K562 (cell line): ENCODE data around the gene SPDYE6. TPM values are rescaled to one million over a fixed set of nuclear protein-coding genes. Genes with fewer than 3 reads are reported as not detected.

Experiments used
- ARID2 ChIP-seq: fragments of 450-650 bp; IDR thresholded peaks from 2 replicates; pipeline ENCODE4 v1.6.1; 2017; ENCODE audit warnings: antibody characterized with exemption, mild to moderate bottlenecking
- CAMTA2 ChIP-seq: fragments of 250-450 bp; sonication (Bioruptor Pico); conservative IDR thresholded peaks from 2 replicates; pipeline ENCODE4 v1.5.1; 2022
- CBX3 ChIP-seq, 2 experiments: IDR thresholded peaks; 1 replicate in 1 of 2; 2 replicates in 1 of 2; pipeline ENCODE4 v1.6.1; 2012; ENCODE audit warnings: inconsistent platforms in 2 of 2, low read length in 2 of 2, borderline replicate concordance in 1 of 2, control low read depth in 1 of 2
- CBX5 ChIP-seq: IDR thresholded peaks from 2 replicates; pipeline ENCODE4 v1.6.1; 2014; ENCODE audit warnings: low read depth, borderline replicate concordance
- EP300 ChIP-seq: IDR thresholded peaks from 2 replicates; pipeline ENCODE4 v1.6.1; 2012; ENCODE audit warnings: low read length, improper control_type of control experiment
- FUS ChIP-seq: fragments of 200-400 bp; formaldehyde crosslinking; optimal IDR thresholded peaks from 2 replicates; pipeline ENCODE3; 2017; ENCODE audit warnings: low read depth, low read length
- GTF2F1 ChIP-seq: IDR thresholded peaks from 2 replicates; pipeline ENCODE4 v1.6.1; 2011; ENCODE audit warnings: low read depth, low read length, improper control_type of control experiment
- HNRNPL ChIP-seq: fragments of 200-400 bp; formaldehyde crosslinking; IDR thresholded peaks from 2 replicates; pipeline ENCODE4 v1.6.1; 2017; ENCODE audit warnings: low read depth, mild to moderate bottlenecking, low read length
- HNRNPUL1 ChIP-seq: fragments of 200-400 bp; formaldehyde crosslinking; IDR thresholded peaks from 2 replicates; pipeline ENCODE4 v1.6.1; 2017; ENCODE audit warnings: low read length
- HSF4 ChIP-seq: fragments of 250-450 bp; sonication (Bioruptor Pico); IDR thresholded peaks from 2 replicates; pipeline ENCODE4 v2.1.2; 2022; ENCODE audit warnings: mild to moderate bottlenecking, moderate library complexity, borderline replicate concordance
- MAFF ChIP-seq: IDR thresholded peaks from 2 replicates; pipeline ENCODE4 v1.6.1; 2012; ENCODE audit warnings: low read length, improper control_type of control experiment
- MLLT1 ChIP-seq, 2 experiments: fragments of 450-650 bp; IDR thresholded peaks; 2 replicates each; pipeline ENCODE4 v1.6.1; 2016
- NR2C1 ChIP-seq, 2 experiments: fragments of 450-650 bp; IDR thresholded peaks; 2 replicates each; pipeline ENCODE4 v1.6.1; 2017; ENCODE audit warnings: mild to moderate bottlenecking in 2 of 2, antibody characterized with exemption in 1 of 2, inconsistent platforms in 1 of 2, missing compliant biosample characterization in 1 of 2, missing genetic modification characterization in 1 of 2
- NR4A1 ChIP-seq, 2 experiments: fragments of 250-450 bp in 1 of 2; fragments of 450-650 bp in 1 of 2; sonication (Bioruptor Pico) in 1 of 2; IDR thresholded peaks; 2 replicates each; pipeline versions ENCODE4 v1.4.0 to v1.6.1; 2016 to 2020; ENCODE audit warnings: mild to moderate bottlenecking in 2 of 2, missing compliant biosample characterization in 1 of 2, missing genetic modification characterization in 1 of 2, moderate library complexity in 1 of 2
- SETDB1 ChIP-seq: IDR thresholded peaks from one replicate; pipeline ENCODE4 v1.6.1; 2012; ENCODE audit warnings: low read length, control low read depth, inconsistent platforms
- STAT5B ChIP-seq: fragments of 250-450 bp; sonication (Bioruptor Pico); IDR thresholded peaks from 2 replicates; pipeline ENCODE4 v1.8.0; 2021; ENCODE audit warnings: mild to moderate bottlenecking, inconsistent platforms
- TEAD1 ChIP-seq, 2 experiments: fragments of 450-650 bp in 1 of 2; sonication (generic) in 1 of 2; formaldehyde crosslinking; IDR thresholded peaks; 2 replicates each; pipeline versions ENCODE4 v1.4.0 to v1.8.0; 2020 to 2022; ENCODE audit warnings: mild to moderate bottlenecking in 2 of 2, missing genetic modification reagents in 1 of 2
- ZNF224 ChIP-seq: sonication (generic); formaldehyde crosslinking; IDR thresholded peaks from 2 replicates; pipeline ENCODE4 v1.8.0; 2022; ENCODE audit warnings: mild to moderate bottlenecking, missing genetic modification reagents
- ZNF75A ChIP-seq: fragments of 450-650 bp; formaldehyde crosslinking; IDR thresholded peaks from 2 replicates; pipeline ENCODE4 v1.4.0; 2020; ENCODE audit warnings: mild to moderate bottlenecking
- ZNF77 ChIP-seq: fragments of 250-450 bp; sonication (Bioruptor Pico); IDR thresholded peaks from 2 replicates; pipeline ENCODE4 v1.5.0; 2020
- polyA plus RNA-seq, 8 experiments: library from polyadenylated mRNA; depleted of rRNA in 4 of 8; stranded (reverse) in 5 of 8; unstranded in 3 of 8; fragments of >200 nt; fragmentation: Nextera tagmentation in 2 of 8; fragmentation: Illumina TruSeq in 1 of 8; extraction: Ambion mirVana in 2 of 8; extraction: Trizol in 1 of 8; gene quantifications; 2 replicates each; pipeline versions ENCODE4 v1.2.1 to v1.2.3, GENCODE V29; 2011 to 2014; ENCODE audit warnings: inconsistent platforms in 1 of 8, missing spikeins in 1 of 8
- total RNA-seq, 7 experiments: library from RNA; depleted of rRNA in 6 of 7; stranded (reverse); fragments of >200 nt in 6 of 7; fragmentation: Illumina TruSeq in 2 of 7; extraction: Trizol in 2 of 7; gene quantifications; 2 replicates each; pipeline versions ENCODE4 v1.2.1 to v1.2.3, GENCODE V29; 2011 to 2021; ENCODE audit warnings: low replicate concordance in 1 of 7
- TF ChIP-seq, protein P1 (sequence below): sonication (generic); formaldehyde crosslinking; IDR thresholded peaks from 2 replicates; pipeline ENCODE4 v1.9.0; 2022; ENCODE audit warnings: mild to moderate bottlenecking, missing genetic modification reagents
- TF ChIP-seq, protein P2 (sequence below), 2 experiments: IDR thresholded peaks in 1 of 2; conservative IDR thresholded peaks in 1 of 2; 2 replicates each; pipeline ENCODE4 v1.6.1; 2016; ENCODE audit warnings: low read depth in 2 of 2, mild to moderate bottlenecking in 1 of 2, missing compliant biosample characterization in 1 of 2, missing genetic modification characterization in 1 of 2, moderate library complexity in 1 of 2

Gene SPDYE6
- total and polyA plus RNA-seq, 9 of the 15 experiments (the other 6 are each of a cell fraction or from before 2014, with no cell fraction given) = 0.24 to 0.35 TPM; not detected in 7

- TF ChIP-seq NR4A1 (CRISPR knock-in tag; IDR thresholded peaks at IDR 0.05) (no peak), NR4A1 (tag; IDR thresholded peaks at IDR 0.05) (no peak), MLLT1 (IDR thresholded peaks at IDR 0.05) (no peak), CBX5 (no peak), STAT5B (CRISPR knock-in tag) (no peak), CAMTA2 (0 out of 2 replicates have a peak, but pooled peaks have one; percentile 11), HSF4 (0 out of 2 replicates have a peak, but pooled peaks have one; percentile 25), NR2C1 (IDR thresholded peaks at IDR 0.05) (no peak), NR2C1 (tag; IDR thresholded peaks at IDR 0.05) (no peak), ARID2 (no peak), MAFF (no peak), GTF2F1 (no peak), EP300 (peak; percentile 23; the same call in 1 of the 2 replicates), ZNF75A (CRISPR knock-in tag) (no peak), CBX3 (IDR thresholded peaks at IDR 0.05; ENCODE audit: borderline replicate concordance in 1 of 2, low read length in 2 of 2) (no peak), HNRNPUL1 (no peak), SETDB1 (no peak), FUS (no peak), HNRNPL (no peak), TEAD1 (CRISPR knock-in tag; IDR thresholded peaks at IDR 0.05) (peak in 1 of 2 experiments; percentile 36; a peak in 1 of 4 replicates), ZNF224 (CRISPR knock-in tag) (no peak), ZNF77 (no peak)
- TF ChIP-seq, protein P1, sequence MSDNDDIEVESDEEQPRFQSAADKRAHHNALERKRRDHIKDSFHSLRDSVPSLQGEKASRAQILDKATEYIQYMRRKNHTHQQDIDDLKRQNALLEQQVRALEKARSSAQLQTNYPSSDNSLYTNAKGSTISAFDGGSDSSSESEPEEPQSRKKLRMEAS (CRISPR knock-in tag) = peak; percentile 45
- TF ChIP-seq, protein P2, sequence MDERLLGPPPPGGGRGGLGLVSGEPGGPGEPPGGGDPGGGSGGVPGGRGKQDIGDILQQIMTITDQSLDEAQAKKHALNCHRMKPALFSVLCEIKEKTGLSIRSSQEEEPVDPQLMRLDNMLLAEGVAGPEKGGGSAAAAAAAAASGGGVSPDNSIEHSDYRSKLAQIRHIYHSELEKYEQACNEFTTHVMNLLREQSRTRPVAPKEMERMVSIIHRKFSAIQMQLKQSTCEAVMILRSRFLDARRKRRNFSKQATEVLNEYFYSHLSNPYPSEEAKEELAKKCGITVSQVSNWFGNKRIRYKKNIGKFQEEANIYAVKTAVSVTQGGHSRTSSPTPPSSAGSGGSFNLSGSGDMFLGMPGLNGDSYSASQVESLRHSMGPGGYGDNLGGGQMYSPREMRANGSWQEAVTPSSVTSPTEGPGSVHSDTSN (CRISPR knock-in tag; IDR thresholded peaks at IDR 0.05; ENCODE audit: low read depth) = no peak
- TF ChIP-seq, protein P2 (tag; conservative IDR thresholded peaks at IDR 0.05; ENCODE audit: low read depth) = no peak
These were observed 39.8 kb upstream of the SPDYE6 start, which contains the start of gene PRKRIP1 (continued) for GRCh38 chr7:102395873-102396709.
